Vagina (tissue), 2 donors: ENCODE data around the gene ADRM1. TPM values are rescaled to one million over a fixed set of nuclear protein-coding genes. Genes with fewer than 3 reads are reported as not detected.

ENCODE experiments used
- DNase-seq, 2 donors: peaks; one replicate each; pipeline ENCODE4 v3.0.0-alpha.2; 2017; ENCODE audit errors: extremely low spot score in 2 of 2
- H3K27ac ChIP-seq: fragments of 200-600 bp; sonication (generic); one replicate; pipeline ENCODE4 v1.5.1; 2019
- H3K27me3 ChIP-seq: fragments of 200-600 bp; sonication (generic); one replicate; pipeline ENCODE4 v1.5.1; 2019
- H3K36me3 ChIP-seq, 2 donors: fragments of 200-600 bp; sonication (generic); one replicate each; pipeline ENCODE4 v1.5.1; 2017 to 2019
- H3K4me1 ChIP-seq: fragments of 200-600 bp; sonication (generic); one replicate; pipeline ENCODE4 v1.5.1; 2019
- H3K4me3 ChIP-seq, 2 donors: fragments of 200-600 bp; sonication (generic); 1 replicate in 1 of 2; 2 replicates in 1 of 2; pipeline ENCODE4 v1.5.1; 2016 to 2019
- H3K9me3 ChIP-seq: fragments of 200-600 bp; sonication (generic); one replicate; pipeline ENCODE4 v1.5.1; 2019
- POLR2A ChIP-seq, 2 donors: fragments of 450-650 bp; IDR thresholded peaks; one replicate each; pipeline ENCODE4 v1.6.1; 2017; ENCODE audit warnings: antibody characterized with exemption in 2 of 2, mild to moderate bottlenecking in 2 of 2, moderate library complexity in 2 of 2
- POLR2AphosphoS5 ChIP-seq, 2 donors: sonication (generic); formaldehyde crosslinking; IDR thresholded peaks; one replicate each; pipeline ENCODE4 v1.9.0; 2017; ENCODE audit warnings: antibody characterized with exemption in 2 of 2, mild to moderate bottlenecking in 2 of 2, low read depth in 1 of 2; ENCODE audit not compliant: insufficient read depth in 1 of 2
- intact Hi-C: fragments of 100-400 bp; cut with DNase I; formaldehyde crosslinking; loops from one replicate; pipeline ENCODE4 v1.15.1; 2023
- total RNA-seq: library from RNA; depleted of rRNA; stranded (reverse); fragments of >200 nt; gene quantifications from one replicate; pipeline ENCODE4 v1.2.3, GENCODE V29; 2016
- TF ChIP-seq, protein P1 (sequence below), 3 experiments: fragments of 450-650 bp in 2 of 3; fragments of 200-600 bp in 1 of 3; sonication (generic) in 1 of 3; IDR thresholded peaks; one replicate each; pipeline ENCODE4 v1.5.1; 2017 to 2019; ENCODE audit warnings: antibody characterized with exemption in 3 of 3, mild to moderate bottlenecking in 2 of 3, moderate library complexity in 2 of 3

ADRM1 gene
- total RNA-seq, 1 donor from 2014 or later, result 110 TPM

DNA sequence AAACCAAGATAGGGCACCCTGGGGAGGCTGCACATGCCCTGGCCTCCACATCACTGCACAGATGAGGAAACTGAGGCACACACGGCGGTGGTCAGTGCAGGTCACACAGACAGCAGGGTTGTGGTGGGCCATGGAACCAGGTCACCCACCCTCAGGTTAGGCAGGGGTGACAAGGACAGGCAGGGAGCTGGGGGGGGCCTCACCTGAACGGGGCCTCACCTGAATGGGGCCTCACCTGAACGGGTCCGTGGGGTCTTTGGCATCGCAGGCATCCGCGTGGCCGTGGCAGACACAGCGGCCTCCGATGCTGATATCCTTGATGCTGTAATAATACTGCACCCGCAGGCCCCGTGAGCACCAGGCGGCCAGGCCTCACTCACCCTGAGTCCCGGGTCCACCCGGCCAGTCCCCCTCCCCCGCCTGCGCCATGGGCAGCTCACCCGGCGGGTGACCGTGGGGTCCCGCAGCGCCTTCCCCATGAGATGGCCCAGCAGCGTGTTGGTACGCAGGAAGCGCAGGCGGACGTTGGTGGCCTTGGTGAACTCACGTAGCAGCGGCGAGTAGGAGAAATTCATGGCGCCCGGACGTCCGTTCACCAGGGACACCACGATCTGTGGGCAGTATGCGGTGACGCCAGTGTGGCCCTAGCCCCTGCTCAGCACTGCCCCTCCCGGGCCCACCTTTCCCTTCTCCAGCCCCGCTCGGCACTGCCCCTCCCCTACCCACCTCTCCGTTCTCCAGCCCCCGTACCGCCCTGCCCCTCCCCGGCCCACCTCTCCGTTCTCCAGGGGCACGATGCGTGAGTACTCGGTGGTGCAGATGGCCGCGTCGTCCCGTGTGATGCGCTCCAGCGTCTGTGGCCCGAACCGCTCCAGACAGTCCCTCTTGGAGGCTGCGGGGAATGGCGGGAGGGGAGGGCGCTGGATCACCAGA is 48.9 kb downstream of the ADRM1 start:
- no peaks in the 10 kb centered on the region for H3K9me3 ChIP-seq
- H3K27ac ChIP-seq, result peak overlapping the region; percentile 47
- peaks cover 59% of the 10 kb centered on the region for H3K4me1 ChIP-seq
- TF ChIP-seq POLR2AphosphoS5 (IDR thresholded peaks at IDR 0.05; ENCODE audit: insufficient read depth in 1 of 2, low read depth in 1 of 2), result no peak
- TF ChIP-seq, protein P1, sequence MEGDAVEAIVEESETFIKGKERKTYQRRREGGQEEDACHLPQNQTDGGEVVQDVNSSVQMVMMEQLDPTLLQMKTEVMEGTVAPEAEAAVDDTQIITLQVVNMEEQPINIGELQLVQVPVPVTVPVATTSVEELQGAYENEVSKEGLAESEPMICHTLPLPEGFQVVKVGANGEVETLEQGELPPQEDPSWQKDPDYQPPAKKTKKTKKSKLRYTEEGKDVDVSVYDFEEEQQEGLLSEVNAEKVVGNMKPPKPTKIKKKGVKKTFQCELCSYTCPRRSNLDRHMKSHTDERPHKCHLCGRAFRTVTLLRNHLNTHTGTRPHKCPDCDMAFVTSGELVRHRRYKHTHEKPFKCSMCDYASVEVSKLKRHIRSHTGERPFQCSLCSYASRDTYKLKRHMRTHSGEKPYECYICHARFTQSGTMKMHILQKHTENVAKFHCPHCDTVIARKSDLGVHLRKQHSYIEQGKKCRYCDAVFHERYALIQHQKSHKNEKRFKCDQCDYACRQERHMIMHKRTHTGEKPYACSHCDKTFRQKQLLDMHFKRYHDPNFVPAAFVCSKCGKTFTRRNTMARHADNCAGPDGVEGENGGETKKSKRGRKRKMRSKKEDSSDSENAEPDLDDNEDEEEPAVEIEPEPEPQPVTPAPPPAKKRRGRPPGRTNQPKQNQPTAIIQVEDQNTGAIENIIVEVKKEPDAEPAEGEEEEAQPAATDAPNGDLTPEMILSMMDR (IDR thresholded peaks at IDR 0.05), result no peak
- TF ChIP-seq POLR2A (IDR thresholded peaks at IDR 0.05), result no peak
- H3K27me3 ChIP-seq, result no peaks in the 10 kb centered on the region
- no peaks in the 10 kb centered on the region for H3K36me3 ChIP-seq
- no peak for DNase-seq
- intact Hi-C loops, result no loop called here
- H3K4me3 ChIP-seq, result no peak overlapping the region

DNA sequence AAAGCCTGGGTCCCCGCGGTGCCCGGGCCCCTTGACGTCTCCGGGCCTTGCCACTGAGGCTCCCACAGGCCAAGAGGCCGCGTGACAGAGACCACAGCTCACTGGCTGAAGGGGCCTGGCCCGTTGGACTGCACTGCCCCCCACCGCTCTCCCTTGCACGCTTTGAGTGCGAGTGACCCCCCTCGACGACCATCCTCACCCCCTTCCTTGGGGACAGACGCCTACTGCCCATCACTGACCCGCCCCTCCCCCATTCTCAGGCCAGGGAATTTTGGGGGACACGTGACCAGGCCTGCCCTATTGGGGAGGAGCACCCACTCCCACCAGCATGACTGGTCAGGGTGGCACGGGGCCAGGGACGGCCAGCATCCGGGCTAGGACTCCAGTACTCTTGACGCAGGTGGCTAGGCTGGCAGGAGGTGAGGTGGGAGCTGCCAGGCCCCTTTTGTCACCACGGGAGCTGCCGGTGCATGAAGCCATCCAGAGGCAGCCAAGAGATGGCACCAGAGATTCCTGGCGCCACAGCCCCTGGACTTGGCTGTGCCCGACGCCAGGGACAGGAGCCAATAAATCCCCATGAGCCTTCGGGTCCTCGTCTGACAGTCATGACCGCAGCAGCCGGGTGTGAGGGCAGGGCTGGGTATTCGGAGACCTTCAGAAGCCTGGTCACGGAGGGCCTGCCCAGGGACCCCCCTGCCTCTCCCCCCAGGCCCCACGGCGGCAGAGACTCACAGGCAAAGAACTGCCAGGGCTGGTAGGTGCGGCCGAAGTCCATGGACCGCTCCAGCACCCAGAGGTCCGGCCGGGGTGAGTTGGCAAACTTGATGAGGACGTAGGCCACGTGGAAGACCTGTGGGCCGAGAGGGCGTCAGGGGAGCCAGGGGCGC is 49.8 kb downstream of the ADRM1 start:
- TF ChIP-seq, protein P1 (IDR thresholded peaks at IDR 0.05), result no peak
- TF ChIP-seq POLR2AphosphoS5 (IDR thresholded peaks at IDR 0.05; ENCODE audit: insufficient read depth in 1 of 2, low read depth in 1 of 2) (peak in 1 of 2 donors; percentile 57), POLR2A (IDR thresholded peaks at IDR 0.05) (no peak)
- Histone ChIP-seq H3K4me1 (peaks cover 68% of the 10 kb centered on the region), H3K27me3 (no peaks in the 10 kb centered on the region), H3K27ac (peak overlapping the region; percentile 47), H3K9me3 (no peaks in the 10 kb centered on the region), H3K36me3 (no peaks in the 10 kb centered on the region), H3K4me3 (no peak overlapping the region)
- intact Hi-C loops, result no loop called here
- no peak for DNase-seq

DNA sequence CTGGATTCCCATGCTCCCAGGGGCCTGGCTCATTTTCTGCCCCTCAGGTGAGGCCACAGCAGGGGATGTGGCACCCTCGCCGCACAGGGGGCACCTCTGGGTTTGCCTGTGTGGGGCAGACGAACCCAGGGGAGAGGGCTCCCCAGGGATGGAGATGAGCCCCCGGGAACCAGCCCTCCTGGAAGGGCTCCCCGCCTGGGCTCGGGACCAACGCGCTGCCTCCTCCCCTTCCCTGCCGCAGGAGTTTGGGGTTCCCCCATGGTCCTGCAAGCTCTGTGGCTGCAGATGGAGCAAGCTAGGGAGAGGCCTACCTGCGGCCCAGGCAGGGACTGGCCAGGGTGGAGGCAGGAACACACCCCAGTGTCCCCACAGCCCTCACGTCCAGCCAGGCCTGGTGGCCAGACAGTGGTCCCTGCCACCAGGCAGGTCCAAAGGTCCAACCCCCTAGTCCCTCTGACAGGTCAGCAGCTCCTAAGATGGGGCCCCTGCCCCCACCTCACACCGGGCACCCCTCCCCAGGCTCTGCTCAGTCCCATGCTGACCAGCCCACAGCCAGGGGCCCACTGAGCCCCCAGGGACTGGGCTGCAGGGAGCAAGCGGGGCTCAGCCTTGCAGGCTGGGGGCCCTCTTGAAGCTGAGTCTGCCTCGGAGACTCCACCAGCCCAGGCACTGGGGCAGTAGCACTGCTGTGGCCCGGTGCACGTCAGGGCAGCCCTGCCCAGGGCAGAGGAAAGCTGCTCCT is 50.7 kb downstream of the ADRM1 start:
- H3K9me3 ChIP-seq, result no peaks in the 10 kb centered on the region
- intact Hi-C loops, result no loop called here
- DNase-seq, result no peak
- H3K4me1 ChIP-seq, result peaks cover 76% of the 10 kb centered on the region
- no peaks in the 10 kb centered on the region for H3K36me3 ChIP-seq
- TF ChIP-seq POLR2A (IDR thresholded peaks at IDR 0.05), result no peak
- TF ChIP-seq POLR2AphosphoS5 (IDR thresholded peaks at IDR 0.05; ENCODE audit: insufficient read depth in 1 of 2, low read depth in 1 of 2), result no peak
- TF ChIP-seq, protein P1 (IDR thresholded peaks at IDR 0.05), result no peak
- no peak overlapping the region for H3K4me3 ChIP-seq
- no peaks in the 10 kb centered on the region for H3K27me3 ChIP-seq
- H3K27ac ChIP-seq, result peak overlapping the region; percentile 79

DNA sequence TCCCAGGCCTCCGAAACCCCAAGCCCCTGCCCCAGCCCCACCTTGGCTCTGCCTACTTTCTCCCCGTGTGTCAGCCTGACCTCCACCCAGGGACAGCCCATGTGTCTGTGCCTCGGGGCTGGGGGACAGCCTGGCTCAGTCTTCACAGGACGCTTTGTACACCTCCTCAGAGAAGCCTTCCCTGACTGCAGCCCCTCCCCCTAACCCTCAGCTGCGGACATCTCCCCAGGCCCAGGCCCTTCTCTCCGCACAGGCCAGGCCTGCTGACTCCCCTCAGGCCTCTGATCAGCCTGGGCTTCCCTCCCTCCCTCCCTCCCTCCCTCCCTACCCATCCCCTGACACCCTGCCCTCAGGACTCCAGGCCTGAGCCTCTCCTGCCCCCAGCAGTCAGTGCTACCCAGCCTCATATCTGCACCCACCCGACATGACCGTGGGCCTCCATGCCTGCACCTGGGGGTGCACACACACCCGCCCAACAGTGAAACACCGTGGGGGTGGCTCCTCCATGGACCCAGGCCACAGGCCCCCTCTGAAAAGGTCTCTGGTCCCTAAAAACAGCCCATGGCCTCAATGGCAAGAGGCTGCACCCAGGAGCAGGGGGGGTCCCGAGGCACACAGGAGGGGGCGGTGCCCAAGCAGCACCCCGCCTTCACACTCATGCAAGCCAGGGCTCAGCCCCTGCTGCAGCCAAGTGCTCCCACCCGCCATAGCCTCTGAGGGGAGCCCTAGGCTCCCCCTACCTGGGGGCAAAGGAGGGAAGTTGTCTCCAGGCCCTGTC is 51.4 kb downstream of the ADRM1 start:
- Histone ChIP-seq H3K4me3 (no peak overlapping the region), H3K36me3 (no peaks in the 10 kb centered on the region), H3K27me3 (no peaks in the 10 kb centered on the region), H3K4me1 (peaks cover 84% of the 10 kb centered on the region), H3K27ac (peak overlapping the region; percentile 79), H3K9me3 (no peaks in the 10 kb centered on the region)
- TF ChIP-seq POLR2AphosphoS5 (IDR thresholded peaks at IDR 0.05; ENCODE audit: insufficient read depth in 1 of 2, low read depth in 1 of 2) (no peak), POLR2A (IDR thresholded peaks at IDR 0.05) (no peak)
- TF ChIP-seq, protein P1 (IDR thresholded peaks at IDR 0.05), result no peak
- intact Hi-C loops, result no loop called here
- no peak for DNase-seq
